ENCODE results near the gene PSMC3IP.
A peak's percentile ranks its signal among the peaks of the same experiment; 100 is the strongest.
"Not testable (repeated sequence)": the region's sequence is repeated elsewhere in the genome, so short reads cannot be mapped to it uniquely, and the experiment has no call there.

The PSMC3IP gene

DNA sequence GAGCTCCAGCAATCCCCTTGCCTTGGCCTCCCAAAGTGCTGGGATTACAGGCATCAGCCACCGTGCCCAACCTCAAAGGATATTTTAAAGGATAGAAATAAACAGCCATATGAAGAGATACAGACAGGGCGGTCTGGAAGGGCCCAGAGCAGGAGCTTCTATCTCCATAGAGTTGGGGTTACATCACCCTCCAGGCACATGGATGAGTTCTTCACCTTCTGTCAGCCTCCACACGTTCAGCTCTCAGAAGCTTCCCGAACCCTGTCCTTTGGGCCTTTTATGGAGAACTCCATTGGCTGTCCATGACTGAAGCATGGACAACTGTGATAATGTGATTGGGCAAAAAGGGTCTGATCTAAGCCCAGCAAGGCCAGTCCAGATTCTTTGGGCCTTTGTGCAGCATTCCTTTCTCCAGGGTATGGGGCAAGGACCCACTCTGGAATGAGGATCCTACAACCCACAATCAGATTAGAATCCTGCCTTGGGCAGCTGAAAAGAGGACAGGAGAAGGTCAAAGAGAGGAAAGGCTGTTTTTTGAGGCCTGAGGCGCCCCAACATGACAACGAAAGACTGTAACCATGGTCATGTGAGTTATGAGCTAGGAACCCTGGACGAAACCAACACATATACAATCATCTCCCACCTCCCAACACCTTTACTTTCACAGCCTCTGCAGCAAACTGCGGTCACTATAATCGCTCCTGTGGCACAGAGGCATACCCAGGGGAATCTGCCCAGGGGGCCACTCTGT is 31.6 kb downstream of the PSMC3IP start:
- in situ Hi-C loops (cut with MboI; ENCODE audit: low pct_unique_long_range_greater_than_20kb, low sequenced_read_pairs); DNase-seq: not testable (repeated sequence)

DNA sequence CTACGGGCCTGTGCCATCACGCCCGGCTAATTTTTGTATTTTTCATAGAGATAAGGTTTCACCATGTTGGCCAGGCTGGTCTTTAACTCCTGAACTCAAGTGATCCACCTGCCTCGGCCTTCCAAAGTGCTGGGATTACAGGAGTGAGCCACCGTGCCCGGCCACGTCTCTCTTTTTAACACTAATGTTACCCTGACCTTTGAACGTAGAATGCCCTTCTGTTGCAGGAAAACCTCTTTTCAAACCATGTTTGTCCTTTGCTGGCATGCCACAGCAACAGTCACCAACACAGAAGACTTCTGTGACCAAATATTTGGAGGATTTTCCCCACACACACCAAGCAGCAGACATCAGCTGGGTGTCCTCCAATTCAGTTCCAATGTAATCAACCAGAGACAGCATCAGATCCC is 32.6 kb downstream of the PSMC3IP start:
- in situ Hi-C loops (cut with MboI; ENCODE audit: low pct_unique_long_range_greater_than_20kb, low sequenced_read_pairs): no loop called here

DNA sequence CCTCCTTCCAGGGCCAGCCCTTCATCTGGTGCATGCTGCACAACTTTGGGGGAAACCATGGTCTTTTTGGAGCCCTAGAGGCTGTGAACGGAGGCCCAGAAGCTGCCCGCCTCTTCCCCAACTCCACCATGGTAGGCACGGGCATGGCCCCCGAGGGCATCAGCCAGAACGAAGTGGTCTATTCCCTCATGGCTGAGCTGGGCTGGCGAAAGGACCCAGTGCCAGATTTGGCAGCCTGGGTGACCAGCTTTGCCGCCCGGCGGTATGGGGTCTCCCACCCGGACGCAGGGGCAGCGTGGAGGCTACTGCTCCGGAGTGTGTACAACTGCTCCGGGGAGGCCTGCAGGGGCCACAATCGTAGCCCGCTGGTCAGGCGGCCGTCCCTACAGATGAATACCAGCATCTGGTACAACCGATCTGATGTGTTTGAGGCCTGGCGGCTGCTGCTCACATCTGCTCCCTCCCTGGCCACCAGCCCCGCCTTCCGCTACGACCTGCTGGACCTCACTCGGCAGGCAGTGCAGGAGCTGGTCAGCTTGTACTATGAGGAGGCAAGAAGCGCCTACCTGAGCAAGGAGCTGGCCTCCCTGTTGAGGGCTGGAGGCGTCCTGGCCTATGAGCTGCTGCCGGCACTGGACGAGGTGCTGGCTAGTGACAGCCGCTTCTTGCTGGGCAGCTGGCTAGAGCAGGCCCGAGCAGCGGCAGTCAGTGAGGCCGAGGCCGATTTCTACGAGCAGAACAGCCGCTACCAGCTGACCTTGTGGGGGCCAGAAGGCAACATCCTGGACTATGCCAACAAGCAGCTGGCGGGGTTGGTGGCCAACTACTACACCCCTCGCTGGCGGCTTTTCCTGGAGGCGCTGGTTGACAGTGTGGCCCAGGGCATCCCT is 34.1 kb downstream of the PSMC3IP start:
- in situ Hi-C loops (cut with MboI; ENCODE audit: low pct_unique_long_range_greater_than_20kb, low sequenced_read_pairs): no loop called here
- DNase-seq: no peak

More for the DNA sequence above, 32.6 kb downstream of the PSMC3IP start:
- no peak for DNase-seq

DNA sequence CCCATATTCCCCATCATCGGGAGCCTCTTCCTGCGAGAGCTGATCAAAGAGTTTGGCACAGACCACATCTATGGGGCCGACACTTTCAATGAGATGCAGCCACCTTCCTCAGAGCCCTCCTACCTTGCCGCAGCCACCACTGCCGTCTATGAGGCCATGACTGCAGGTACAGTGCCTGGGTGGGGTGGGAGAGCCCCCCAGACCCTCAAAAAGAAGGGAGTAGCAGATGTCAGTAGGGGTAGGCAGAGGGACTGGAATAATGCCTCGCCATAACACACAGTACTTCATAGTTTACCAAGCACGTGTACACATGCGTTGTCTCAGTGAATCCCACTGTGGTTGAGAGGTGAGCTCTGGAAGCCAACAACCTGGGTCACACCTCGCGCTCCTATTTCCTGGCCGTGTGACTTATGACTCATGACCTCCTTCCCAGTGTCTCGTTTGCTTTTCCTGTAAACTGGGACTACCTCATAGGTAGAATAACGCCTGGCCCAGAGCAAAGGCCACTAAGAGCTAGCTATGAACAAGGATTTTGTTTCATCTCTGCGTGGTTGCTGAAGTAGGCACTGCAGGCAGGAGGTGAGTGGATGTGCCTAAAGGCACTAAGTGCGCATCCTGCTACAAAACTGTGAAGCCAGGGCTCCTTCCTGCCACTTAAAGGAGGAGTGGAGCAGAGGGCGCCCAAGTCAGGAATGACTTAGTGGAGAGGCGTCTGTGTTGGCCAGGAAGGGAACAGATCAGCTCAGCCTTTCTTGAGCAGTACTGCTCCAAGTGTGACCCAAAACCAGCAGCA is 36.3 kb downstream of the PSMC3IP start:
- DNase-seq: no peak
- in situ Hi-C loops (cut with MboI; ENCODE audit: low pct_unique_long_range_greater_than_20kb, low sequenced_read_pairs): no loop called here

DNA sequence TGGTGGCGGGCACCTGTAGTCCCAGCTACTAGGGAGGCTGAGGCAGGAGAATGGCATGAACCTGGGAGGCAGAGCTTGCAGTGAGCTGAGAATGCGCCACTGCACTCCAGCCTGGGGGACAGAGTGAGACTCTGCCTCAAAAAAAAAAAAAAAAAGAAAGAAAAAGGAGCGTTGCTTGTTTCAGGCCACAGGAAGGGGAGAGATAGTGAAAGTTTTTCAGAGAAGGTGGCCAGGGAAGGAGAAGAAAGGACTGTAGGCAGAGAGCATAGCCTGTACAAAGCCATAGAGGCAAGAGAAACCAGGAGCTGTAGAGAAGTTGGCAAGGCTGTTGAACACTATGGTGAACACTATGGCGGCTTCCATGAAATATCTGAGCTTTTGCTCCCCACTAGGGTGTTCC is 37.0 kb downstream of the PSMC3IP start:
- in situ Hi-C loops (cut with MboI; ENCODE audit: low pct_unique_long_range_greater_than_20kb, low sequenced_read_pairs); DNase-seq: not testable (repeated sequence)

DNA sequence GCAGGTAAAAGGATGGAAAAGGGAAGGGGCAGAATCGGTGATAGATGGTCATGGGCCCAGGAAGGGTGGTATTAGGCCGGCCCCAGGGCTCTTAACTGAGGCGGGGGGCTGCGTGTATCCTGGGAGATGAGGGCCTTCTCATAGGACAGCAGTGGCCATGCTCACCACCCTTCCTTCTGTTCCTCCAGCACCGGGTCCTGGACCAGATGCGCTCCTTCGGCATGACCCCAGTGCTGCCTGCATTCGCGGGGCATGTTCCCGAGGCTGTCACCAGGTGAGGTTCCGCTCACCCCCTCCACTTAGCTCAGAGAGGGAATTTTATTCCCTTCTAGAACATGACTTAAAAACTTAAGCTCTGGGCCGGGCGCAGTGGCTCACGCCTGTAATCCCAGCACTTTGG is 39.0 kb downstream of the PSMC3IP start:
- no peak for DNase-seq
- in situ Hi-C loops (cut with MboI; ENCODE audit: low pct_unique_long_range_greater_than_20kb, low sequenced_read_pairs): no loop called here

DNA sequence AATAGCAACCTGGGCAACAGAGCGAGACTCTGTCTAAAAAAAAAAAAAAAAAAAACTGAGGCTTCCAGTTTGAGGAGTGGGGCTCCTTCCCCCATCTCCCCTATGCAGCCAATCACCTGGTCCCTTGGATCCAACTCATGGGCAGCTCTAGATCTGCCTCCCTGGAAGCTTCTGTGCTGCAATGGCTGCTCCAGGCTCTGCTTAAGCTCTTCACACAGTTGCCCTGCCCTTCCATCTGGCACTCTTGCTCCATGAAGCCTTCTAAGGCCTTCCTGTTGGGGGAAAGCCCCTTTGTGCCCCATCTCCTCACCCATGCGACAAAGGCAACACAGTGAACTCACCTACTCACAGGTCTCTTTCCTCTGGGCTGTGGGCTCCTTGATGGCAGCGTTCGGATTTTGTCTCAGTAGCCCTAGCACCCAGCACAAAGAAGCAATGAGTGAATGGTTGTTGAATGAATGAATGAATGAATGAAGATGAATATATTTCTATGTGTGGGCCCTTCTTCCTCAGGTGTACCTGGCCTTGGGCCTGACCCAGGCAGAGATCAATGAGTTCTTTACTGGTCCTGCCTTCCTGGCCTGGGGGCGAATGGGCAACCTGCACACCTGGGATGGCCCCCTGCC is 39.6 kb downstream of the PSMC3IP start:
- in situ Hi-C loops (cut with MboI; ENCODE audit: low pct_unique_long_range_greater_than_20kb, low sequenced_read_pairs): no loop called here

DNA sequence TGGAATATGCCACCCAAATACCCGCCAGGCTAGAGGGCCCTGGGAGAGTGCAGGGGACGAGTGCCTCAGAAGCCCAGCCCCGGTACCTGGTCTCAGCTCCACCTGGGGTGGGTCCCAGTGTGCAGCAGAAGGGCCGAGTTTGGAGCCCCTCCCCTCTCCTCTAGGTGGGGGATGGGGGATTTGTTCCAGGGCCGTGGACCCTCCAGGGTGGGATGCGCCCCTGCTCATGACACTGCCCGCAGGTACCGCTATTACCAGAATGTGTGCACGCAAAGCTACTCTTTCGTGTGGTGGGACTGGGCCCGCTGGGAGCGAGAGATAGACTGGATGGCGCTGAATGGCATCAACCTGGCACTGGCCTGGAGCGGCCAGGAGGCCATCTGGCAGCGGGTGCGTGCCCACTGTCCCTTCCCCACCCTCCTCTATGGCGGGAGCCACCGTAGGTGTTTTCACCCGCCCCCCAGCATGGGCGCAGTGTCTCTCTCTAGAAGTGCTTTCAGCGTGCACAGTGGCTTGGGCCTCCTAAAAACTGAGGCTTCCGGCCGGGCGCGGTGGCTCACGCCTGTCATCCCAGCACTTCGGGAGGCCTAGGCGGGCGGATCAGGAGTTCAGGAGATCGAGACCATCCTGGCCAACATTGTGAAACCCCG is 40.2 kb downstream of the PSMC3IP start:
- in situ Hi-C loops (cut with MboI; ENCODE audit: low pct_unique_long_range_greater_than_20kb, low sequenced_read_pairs): no loop called here
- DNase-seq: no peak

More for the DNA sequence above, 39.6 kb downstream of the PSMC3IP start:
- no peak for DNase-seq

DNA sequence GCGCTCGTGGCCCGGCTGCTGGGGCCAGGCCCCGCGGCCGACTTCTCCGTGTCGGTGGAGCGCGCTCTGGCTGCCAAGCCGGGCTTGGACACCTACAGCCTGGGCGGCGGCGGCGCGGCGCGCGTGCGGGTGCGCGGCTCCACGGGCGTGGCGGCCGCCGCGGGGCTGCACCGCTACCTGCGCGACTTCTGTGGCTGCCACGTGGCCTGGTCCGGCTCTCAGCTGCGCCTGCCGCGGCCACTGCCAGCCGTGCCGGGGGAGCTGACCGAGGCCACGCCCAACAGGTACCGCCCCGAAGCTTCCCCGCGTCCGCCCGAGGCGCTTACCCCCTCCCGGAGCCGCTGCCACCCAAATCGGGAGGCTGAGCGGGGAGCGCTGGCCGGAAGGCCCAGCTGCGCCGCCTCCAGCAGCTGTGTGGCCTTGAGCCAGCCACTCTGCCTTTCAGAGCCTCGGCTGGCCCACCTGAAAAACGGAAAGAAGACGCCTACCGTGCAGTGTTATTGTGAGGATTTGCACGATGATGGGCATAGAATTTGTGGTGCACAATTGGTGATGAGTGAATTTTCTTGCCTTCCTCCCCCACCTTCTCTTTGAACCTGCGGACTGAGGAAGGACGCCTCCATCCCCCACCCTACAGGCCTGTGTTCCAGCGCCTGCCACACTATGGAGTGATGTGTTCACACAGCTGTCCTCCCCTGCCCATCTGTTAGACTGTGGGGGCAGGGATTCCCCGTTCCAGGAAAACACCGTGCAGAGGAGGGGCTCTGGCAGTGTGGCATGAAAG is 41.0 kb downstream of the PSMC3IP start:
- peak; percentile 69 for DNase-seq
- in situ Hi-C loops (cut with MboI; ENCODE audit: low pct_unique_long_range_greater_than_20kb, low sequenced_read_pairs): no loop called here

DNA sequence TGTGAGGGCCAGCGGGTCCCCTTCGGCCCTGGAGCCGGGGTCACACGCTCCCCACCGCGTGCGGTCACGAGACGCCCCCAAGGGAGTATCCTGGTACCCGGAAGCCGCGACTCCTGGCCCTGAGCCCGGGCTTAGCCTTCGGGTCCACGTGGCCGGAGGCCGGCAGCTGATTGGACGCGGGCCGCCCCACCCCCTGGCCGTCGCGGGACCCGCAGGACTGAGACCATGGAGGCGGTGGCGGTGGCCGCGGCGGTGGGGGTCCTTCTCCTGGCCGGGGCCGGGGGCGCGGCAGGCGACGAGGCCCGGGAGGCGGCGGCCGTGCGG is 41.5 kb downstream of the PSMC3IP start, which contains the start of gene NAGLU:
Gene NAGLU (plus strand): TSS at position 194 of the 324 bp plus-strand sequence. CDS start 32 bp downstream, at position 226.
- peak; percentile 89 for DNase-seq
- in situ Hi-C loops (cut with MboI; ENCODE audit: low pct_unique_long_range_greater_than_20kb, low sequenced_read_pairs): no loop called here

DNA sequence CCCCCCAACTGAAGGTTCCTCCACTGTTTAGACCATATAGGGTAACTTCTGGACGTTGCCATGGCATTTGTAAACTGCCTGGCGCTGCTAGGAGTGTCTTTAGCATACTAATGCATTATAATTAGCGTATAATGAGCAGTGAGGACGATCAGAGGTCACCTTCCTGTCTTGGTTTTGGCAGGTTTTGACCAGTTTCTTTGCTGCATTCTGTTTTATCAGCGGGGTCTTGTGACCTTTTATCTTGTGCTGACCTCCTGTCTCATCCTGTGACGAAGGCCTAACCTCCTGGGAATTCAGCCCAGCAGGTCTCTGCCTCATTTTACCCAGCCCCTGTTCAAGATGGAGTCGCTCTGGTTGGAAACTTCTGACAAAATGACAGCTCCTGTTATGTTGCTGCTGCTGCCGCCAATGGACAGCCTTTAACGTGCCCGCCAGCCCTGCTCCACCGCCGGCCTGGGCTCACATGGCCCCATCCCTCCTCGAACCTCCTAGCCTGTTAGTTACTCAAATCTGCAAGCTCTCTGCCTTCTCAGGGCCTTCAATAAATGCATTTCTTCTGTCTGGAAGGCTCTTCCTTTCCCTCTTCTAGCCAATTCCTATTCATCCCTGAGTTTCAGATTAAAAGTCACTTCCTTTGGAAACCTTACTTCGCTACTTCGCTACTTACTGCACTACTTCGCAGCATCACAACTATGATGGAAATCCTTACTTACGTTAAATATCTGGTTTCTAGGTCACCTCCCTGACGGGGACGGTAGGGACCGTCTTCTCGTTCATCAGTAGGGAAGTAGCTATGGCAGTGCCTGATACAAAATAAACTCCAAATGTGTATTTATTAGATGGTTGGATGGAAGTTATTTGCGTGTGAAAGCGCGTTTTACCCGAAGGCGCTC is 42.1 kb downstream of the PSMC3IP start:
- DNase-seq: no peak
- in situ Hi-C loops (cut with MboI; ENCODE audit: low pct_unique_long_range_greater_than_20kb, low sequenced_read_pairs): no loop called here

DNA sequence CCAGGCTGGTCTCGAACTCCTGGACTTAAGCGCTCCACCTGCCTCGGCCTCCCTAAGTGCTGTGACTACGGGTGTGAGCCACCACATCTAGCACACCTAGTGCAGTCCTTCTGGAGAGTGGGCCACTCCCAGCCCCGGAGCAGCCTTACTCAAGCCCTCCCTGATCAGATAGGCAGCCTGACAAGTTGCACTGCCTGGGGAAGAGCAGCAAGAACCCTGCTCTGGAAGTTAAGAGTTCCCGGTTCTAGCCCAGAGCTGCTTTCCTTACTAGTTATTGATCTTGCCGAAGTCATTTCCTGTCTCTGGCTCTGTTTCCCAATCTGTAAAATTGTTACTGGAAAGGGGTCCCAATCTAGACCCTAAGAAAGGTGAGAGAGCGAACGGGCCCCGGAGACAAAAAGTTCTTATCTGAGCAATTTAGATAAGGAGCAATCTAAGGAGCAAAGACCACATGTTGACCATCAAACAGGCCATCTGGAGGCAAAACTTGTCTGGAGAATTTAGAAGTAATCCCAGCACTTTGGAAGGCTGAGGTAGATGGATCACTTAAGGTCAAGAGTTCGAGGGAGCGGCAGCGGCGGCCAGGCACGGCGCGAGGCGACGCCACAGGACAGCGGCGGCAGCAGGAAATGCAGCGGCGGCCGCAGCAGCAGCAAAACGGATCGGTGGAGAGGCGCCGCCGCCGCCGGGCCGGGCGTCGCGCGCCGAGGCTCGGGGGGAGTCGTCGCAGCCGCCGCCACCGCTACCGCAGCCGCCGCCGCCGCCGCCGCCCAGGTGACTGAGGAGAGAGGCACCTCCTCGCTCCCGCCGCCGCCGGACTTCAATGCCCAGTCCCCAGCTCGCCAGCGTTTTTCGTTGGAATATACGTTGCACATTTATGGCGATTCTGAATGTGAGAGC is 45.8 kb downstream of the PSMC3IP start:
- peak; percentile 58 for DNase-seq
- in situ Hi-C loops (cut with MboI; ENCODE audit: low pct_unique_long_range_greater_than_20kb, low sequenced_read_pairs): no loop called here

DNA sequence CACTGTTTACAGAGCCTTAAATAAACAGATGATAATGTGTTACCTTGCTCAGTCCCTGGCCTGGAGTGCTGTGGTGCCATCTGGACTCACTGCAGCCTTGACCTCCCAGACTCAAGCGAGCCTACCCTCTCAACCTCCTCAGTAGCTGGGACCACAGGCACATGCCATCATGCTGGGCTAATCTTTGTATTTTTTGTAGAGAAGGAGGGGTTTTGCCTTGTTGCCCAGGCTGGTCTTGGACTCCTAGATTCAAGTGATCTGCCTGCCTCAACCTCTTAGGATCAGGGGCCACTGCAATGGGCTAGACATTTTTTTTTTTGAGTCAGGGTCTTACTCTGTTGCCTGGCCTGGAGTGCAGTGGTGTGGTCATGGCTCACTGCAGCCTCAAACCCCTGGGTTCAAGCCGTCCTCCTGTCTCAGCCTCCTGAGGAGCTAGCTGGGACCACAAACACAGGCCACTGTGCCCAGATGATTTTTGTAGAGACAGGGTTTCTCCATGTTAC is 46.5 kb downstream of the PSMC3IP start:
- in situ Hi-C loops (cut with MboI; ENCODE audit: low pct_unique_long_range_greater_than_20kb, low sequenced_read_pairs): no loop called here
- DNase-seq: no peak

DNA sequence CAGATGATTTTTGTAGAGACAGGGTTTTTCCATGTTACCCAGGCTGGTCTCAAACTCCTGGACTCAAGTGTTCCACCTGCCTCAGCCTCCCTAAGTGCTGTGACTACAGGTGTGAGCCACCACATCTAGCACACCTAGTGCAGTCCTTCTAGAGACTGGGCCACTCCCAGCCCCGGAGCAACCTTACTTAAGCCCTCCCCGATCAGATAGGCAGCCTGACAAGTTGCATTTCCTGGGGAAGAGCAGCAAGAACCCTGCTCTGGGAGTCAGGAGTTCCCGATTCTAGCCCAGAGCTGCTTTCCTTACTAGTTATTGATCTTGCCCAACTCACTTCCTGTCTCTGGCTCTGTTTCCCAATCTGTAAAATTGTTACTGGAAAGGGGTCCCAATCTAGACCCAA is 48.5 kb downstream of the PSMC3IP start:
- in situ Hi-C loops (cut with MboI; ENCODE audit: low pct_unique_long_range_greater_than_20kb, low sequenced_read_pairs): no loop called here
- no peak for DNase-seq

DNA sequence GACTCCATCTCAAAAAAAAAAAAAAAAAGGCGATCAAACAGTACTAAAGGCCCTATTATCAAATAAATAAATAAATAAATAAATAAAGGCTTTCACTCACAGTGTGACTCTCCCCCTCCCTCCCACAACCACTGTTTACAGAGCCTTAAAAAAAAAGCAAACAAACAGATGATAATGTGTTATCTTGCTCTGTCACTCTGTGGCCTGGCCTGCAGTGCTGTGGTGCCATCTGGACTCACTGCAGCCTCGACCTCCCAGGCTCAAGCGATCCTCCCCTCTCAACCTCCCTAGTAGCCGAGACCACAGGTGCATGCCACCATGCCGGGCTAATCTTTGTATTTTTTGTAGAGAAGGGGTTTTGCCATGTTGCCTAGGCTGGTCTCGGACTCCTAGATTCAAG is 49.6 kb downstream of the PSMC3IP start:
- in situ Hi-C loops (cut with MboI; ENCODE audit: low pct_unique_long_range_greater_than_20kb, low sequenced_read_pairs): no loop called here
- DNase-seq: no peak

DNA sequence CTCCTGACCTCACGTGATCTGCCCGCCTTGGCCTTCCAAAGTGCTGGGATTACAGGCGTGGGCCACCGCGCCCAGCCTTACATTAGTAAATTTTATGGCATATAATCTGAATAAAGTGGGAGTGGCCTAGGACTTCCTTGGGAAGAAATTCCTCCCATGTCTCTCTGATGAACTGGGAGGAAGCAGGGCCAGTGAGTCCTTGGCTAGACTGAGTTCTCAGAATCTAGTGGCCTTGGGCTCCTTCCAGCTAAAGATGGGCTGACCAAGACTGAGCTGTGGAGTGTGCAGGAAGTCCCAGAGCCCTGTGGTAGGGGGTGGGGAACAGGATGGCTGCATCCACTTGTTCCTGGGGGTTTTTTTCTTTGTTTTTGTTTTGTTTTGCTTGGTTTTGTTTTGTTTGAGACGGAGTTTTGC is 51.5 kb downstream of the PSMC3IP start:
- in situ Hi-C loops (cut with MboI; ENCODE audit: low pct_unique_long_range_greater_than_20kb, low sequenced_read_pairs): no loop called here
- DNase-seq: no peak

All from KBM-7 (cell line).